Measurements from ENCODE around the gene GNG4.
A peak's percentile ranks its signal among the peaks of the same experiment; 100 is the strongest.
"Not testable (repeated sequence)": the region's sequence is repeated elsewhere in the genome, so short reads cannot be mapped to it uniquely, and the experiment has no call there.

Gene GNG4

DNA sequence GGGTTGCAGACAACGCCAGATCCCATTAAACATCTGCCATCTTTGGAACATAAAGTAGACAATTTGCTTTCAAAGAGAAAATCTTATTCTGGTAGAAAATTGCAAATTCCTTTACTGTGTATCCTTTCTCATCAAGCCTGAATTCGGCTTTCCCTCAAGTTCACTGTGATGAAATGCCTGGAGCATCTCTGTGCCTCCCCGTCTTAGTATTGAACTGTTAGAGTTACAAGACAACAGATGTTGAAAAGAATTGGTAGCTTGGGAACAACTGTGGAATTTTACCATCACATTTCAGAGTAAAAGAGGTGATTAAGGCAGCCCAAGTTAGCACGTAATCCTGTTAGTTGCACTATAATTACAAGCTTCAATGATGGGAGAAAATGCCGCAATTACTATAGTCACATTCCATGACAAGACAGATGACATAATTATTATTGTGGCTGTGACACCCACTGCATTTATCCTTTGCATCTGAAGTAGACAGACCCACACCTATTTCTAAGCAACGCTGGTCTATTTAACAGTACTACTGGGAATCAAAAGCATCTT, 90.9 kb downstream of the GNG4 start:
- TF ChIP-seq, protein P1, sequence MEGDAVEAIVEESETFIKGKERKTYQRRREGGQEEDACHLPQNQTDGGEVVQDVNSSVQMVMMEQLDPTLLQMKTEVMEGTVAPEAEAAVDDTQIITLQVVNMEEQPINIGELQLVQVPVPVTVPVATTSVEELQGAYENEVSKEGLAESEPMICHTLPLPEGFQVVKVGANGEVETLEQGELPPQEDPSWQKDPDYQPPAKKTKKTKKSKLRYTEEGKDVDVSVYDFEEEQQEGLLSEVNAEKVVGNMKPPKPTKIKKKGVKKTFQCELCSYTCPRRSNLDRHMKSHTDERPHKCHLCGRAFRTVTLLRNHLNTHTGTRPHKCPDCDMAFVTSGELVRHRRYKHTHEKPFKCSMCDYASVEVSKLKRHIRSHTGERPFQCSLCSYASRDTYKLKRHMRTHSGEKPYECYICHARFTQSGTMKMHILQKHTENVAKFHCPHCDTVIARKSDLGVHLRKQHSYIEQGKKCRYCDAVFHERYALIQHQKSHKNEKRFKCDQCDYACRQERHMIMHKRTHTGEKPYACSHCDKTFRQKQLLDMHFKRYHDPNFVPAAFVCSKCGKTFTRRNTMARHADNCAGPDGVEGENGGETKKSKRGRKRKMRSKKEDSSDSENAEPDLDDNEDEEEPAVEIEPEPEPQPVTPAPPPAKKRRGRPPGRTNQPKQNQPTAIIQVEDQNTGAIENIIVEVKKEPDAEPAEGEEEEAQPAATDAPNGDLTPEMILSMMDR (conservative IDR thresholded peaks at IDR 0.05), result no peak
- H3K27ac ChIP-seq, result no peak overlapping the region

DNA sequence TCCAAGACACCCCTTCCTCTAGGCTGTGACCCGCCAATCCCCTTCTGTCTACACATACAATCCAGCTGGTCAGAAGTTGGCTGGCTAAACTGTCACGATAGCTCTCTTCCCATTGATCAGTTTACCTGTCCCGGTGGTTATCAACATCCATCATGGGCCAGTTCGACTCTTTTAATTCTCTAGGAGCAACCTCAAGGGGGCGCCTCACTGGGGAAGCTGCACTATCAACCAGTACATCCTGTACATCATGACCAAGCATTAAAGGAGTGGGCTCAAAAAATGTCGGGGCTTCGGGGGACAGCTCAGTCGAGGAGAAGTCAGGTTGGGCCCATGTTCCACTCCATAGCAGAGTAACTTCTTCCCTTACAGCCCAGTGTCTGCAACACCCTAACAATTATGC, 92.1 kb downstream of the GNG4 start:
- TF ChIP-seq, protein P1 (conservative IDR thresholded peaks at IDR 0.05), result 0 out of 2 replicates have a peak, but pooled peaks have one; percentile 10
- no peak overlapping the region for H3K27ac ChIP-seq

DNA sequence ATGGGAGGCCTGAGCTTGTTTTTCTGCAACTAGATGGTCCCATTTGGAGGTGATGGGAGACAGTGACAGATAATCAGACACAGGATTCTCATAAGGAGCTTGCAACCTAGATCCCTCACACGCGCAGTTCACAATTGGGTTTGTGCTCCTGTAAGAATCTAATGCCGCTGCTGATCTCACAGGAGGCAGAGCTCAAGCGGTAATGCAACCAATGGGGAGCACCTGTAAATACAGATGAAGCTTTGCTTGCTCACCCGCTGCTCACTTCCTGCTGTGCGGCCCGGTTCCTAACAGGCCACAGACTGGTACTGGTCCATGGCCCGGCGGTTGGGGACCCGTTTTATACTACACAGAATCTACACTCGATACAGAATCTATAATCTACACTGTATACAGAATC, 92.8 kb downstream of the GNG4 start:
- H3K27ac ChIP-seq, result no peak overlapping the region
- TF ChIP-seq, protein P1 (conservative IDR thresholded peaks at IDR 0.05), result no peak

DNA sequence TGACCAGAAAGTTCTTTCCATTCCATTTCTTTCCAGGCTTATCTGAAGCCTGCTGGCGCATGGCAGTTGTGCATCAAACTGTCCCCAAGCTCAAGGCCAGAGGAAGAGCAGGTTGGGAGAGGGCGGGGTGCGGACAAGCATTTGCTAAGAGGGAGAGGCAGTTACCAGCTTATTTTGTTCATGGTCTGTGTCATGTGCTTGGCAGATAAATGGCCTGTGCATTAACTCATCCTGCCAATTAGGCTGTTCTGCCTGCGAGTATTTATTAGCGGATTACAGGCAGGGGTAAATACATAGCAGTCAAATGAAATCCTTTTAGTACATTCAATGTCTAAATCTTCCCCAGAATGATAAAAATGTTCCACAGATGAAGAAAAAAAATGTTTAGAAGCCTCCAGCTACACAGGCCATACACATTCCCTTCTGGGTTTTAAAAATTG, 96.5 kb downstream of the GNG4 start:
- H3K27ac ChIP-seq, result no peak overlapping the region
- TF ChIP-seq, protein P1 (conservative IDR thresholded peaks at IDR 0.05), result no peak

DNA sequence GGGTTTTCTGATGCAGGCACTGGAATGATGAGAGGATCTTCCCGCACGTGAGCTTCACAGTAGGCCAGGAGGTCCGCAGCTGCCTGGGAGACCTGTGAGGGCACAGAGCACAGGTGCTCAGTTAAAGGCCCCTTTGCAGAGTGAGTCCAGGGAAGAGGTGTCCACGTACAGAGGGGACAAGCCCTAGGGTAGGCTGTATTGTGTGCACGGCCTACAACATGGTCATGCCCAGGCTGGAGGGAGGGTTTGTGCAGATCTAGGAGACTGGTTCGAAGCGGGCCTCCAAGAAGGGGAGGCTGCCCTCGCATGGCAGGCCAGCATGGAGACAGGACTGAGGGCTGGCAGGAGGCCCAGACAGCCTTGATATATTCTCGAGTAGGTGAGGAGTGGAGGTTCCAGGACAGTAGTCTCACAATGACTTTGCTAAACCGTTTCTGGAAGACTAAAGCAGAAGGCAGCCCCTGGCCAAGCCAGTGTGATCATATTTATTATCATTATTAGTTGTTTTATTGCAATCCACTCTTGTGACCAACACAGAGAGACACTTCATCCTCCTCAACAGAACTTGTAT, 97.4 kb downstream of the GNG4 start:
- H3K27ac ChIP-seq, result no peak overlapping the region
- TF ChIP-seq, protein P1 (conservative IDR thresholded peaks at IDR 0.05), result no peak

DNA sequence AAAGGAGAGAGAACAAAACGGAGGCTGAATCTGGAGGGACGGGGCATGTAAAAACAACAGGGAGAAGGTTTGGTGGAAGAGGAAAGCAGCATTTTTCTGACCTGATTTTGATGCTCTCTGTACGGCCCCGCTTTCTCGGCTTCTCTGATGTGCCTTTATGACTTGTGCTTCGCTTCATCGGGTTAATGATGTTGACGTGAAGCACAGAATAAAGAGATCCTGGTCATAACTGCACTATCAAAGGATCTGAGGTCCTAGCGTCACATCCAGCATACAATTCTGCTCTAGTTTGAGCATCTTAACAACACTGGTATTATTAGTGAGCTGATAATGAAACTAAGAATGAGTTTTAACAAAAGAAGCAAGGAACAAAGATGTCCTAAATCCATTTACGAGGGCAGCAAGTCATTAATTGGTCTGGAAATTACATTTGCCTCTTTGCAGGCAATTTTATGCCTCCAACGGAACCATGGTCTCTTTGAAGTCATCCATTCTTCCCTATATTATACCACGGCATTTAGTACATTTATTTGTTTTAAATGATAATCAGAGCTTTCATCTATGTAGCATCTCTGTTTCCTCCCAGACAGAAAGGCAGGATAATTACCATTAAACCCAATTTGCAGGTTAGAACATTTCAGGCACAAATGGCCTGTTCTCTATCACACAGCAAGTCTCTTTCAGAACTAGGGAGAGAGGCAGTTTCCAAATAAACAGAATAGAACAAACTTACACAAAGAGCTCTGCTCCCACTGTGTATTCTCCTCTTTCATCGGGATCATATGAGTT, 100.0 kb downstream of the GNG4 start:
- TF ChIP-seq, protein P1 (conservative IDR thresholded peaks at IDR 0.05), result no peak

DNA sequence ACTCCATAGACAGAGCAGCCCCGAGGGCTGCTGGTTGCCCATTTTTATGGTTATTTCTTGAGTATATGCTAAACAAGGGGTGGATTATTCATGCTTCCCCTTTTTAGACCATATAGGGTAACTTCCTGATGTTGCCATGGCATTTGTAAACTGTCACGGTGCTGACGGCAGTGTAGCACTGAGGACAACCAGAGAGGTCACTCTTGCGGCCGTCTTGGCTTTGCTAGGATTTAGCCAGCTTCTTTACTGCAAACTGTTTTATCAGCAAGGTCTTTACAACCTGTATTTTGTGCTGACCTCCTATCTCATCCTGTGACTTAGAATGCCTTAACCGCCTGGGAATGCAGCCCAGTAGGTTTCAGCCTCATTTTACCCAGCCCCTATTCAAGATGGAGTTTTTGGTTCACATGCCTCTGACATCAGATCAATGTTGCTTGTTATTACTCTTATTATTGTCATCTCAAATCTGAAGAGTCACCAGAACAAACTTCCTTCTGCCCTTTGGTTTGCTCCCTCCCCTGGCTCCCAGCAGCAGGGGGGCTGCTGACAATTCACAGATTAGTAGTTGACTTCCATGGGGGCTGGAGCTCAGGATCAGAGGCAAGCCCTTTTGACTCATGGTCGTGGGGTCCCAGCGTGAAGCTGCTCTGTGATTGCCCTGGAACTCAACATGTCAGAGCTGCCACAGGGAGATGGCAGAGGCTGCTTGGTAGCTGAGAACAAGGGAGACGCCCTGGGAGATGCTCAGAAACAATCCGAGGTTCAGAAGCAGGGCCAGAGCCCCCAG, 103.0 kb downstream of the GNG4 start:
- H3K27ac ChIP-seq, result not testable (repeated sequence)

More for the DNA sequence above, 100.0 kb downstream of the GNG4 start:
- peak overlapping the region; percentile 63 for H3K27ac ChIP-seq

Data from VCaP (cell line).